ENCODE measurements around the gene GPR156.
"Not testable (repeated sequence)": the region's sequence is repeated elsewhere in the genome, so short reads cannot be mapped to it uniquely, and the experiment has no call there.

Gene GPR156

DNA sequence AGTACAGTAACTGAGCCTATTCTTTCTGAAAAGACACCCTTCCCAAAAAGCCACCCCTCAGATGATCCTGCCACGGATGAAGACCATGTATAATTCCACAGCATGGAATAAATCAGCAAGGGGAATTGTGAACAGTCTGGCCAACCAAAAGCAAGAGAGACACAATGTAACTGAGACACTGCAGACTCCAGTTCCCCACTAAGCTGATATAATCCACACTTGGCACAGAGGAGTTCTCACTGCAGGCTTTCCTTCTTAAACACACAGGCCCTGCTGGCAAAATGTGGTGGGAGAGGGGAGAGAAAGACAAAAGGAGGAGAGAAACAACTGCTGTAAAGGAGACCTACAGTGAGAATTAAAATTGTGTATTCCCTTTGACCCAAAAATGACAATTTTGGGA is 12.7 kb downstream of the GPR156 start:
- no peak for DNase-seq

DNA sequence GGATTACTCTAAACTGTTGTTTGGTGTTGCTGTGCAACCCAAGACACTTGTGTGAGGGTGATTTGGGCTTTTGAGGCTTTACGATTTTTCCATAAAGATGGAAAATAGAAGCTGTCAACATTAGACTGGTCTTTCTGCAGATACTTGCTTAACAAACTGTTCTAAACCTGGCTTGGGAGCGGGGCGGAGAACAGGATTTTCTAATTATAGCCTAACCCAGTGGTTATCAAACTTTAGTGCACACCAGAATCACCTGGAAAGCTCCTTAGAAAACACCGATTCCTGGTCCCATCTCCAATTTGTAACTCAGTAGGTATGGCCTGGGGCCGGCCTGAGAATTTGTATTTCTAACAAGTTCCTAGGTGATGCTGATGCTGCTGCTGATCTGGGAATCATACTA is 19.0 kb downstream of the GPR156 start:
- DNase-seq, result no peak

DNA sequence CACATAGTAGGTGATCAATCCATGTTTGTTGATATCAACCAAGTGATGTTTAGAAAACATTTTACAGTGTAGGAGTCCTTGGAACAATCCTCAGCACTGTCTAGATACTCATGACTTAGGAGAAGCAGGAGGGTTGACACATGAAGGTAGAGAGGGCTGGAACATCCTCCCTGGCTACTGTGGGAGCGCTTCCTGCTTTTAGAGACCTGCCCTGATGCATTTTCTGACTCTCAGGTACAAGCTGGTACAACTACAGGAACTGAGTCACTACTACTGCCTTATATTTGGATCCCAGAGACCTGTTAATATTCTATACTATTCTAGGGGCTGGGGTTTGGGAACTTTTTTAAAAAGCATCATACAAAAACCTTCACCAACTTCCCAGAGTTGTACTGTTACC is 20.1 kb downstream of the GPR156 start:
- DNase-seq, result no peak

DNA sequence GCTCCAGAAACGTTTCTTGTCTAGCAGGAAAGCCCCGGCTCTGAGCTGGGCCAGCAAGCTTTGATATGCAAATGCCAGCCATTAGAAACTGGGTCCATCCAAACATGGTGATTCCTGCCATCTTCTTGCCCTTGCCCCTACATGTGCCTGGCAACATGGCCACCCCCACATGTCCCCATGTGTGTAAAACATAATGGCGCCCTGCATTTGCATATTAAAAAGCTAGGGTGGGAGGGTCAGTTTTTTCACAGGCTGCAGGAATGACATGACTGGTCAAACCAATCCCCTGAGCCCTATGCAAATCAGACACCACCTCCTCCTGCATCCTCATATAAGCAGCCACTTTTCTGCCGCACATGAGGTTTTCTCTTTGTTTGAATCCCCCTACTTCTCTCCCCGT is 21.2 kb downstream of the GPR156 start:
- DNase-seq, result no peak

DNA sequence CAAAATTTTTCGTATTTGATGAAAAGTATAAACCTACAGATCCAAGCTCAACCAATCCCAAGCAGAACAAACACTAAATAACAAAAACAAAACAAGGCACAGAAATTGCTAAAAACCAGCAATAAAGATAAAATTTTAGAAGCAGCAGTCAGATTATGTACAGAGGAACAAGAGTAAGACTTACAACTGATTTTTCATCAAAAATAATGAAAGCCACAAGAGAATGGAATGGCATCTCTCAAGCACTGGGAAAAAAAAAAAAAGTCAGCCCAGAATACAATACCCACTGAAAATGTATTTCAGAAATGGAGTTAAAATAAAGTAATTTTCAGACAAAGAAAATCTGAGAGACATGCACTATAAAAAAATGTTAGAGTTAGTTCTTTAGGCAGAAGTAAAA is 27.0 kb downstream of the GPR156 start:
- no peak for DNase-seq

DNA sequence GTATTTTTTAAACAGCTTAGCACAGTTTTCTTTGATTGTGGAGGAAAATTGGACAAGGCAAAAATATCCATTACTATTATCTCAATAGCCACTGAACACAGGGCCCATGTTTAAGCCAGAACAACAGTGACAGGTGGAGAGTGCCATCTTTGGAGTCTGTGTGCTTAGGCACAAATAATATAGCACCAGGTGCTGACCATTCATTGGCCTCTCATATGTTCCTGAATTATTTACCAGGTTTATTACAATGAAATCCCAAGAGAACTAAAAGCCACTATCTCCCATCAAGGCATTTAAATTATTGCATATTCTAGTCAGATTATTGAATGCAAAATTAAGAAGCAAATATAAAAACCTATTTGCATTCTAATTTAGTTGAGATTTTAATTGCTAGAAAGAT is 39.6 kb downstream of the GPR156 start:
- DNase-seq, result no peak

DNA sequence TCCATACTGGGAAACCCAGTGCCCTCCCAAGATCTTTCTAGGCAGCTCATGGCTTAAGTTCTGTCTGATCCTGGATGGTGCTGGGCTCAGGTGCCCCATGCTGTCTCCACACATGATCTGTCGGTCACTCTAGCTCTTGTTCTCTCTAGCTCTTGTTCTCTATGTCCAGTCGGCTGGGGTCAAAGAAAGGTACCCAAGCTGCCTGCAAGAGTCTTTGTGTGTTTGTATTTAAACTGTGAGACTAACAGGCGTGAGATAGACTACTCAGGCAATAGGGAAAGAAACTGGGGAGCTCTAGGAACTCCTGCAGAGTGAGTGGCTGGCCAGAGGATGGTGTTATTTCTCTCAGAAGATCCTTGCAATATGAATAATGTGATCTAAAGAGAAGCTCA is 40.2 kb downstream of the GPR156 start:
- no peak for DNase-seq

DNA sequence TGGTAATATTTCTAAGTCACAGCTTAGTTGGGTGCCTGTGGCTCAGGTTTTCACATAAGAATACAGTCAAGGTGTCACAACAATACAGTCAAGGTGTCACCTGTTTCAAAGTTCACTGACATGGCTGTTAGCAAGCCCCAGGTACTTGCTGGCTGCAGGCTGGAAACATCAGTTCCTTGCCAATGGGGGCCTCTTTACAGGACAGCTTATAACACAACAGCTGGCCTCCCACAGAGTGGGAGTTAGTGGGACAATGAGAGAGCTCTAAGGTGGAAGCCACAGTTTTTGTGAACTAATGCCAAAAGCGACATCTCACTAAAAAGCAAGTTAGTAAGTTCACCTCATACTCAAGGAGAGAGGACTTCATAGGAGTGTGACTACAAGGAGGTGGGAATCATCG is 45.4 kb downstream of the GPR156 start:
- no peak for DNase-seq

DNA sequence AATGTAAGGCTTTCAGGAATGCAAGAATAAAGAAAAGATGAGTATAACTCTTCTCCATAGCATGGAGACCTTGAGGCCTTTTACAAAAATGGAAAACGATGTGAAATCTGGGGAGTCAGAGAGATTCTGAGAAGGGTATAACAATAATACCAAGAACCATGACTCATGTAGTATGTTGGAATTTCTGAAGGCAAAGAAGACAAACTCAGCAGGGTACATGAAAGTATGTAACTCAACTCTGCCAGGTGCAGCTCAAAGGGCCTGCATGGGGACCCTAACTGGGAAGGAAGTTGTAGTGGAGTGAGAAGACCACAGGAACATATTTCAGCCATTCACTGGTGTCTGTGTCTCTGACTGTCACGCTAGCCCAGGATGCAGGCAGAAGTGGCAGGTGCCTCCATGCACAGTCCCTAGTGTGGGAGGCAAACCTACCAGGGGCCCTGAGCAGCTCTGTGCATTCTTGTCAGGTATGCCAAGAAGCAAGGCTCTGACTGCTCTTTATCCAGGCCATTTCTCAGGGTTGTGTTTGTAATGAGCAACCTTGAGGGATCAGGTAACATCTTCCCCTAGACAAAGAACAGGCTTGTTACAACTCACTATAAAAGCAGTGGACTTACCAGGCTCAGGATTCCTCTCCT is 57.2 kb downstream of the GPR156 start:
- no peak for DNase-seq

DNA sequence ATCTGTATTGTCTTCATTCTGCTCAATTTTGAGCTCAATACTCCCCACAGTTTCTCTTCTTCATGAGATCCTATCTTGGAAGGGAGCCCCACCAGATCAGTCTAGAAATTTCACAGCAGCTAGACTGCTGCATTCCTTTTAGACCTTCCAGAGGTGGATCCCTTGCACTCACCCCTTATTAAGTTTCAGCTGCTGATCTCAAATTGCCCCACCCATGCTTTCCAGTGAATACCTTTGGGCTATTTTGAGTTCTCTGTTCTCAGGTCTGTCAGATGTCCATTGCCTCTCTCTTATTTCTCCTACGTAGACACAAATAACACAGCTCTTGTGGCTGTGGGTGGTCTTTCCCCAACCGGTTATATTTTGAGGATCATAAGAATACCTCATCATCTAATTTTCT is 60.8 kb downstream of the GPR156 start:
- no peak for DNase-seq

DNA sequence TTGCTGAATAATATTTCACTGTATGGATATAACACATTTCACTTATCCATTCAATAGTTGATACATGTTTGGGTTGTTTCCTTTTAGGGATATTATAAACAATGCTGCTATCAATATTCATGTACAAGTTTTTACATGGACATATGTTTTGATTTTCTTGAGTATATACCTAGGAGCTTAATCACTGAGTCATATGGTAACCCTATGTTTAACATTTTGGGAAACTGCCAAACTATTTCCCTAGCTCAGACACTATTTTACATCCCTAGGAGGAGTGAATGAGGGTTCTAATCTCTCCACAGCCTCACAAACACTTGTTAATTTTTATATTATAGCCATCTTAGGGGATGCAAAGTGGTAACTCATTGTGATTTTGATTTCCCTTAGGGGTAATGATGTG is 66.0 kb downstream of the GPR156 start:
- no peak for DNase-seq

DNA sequence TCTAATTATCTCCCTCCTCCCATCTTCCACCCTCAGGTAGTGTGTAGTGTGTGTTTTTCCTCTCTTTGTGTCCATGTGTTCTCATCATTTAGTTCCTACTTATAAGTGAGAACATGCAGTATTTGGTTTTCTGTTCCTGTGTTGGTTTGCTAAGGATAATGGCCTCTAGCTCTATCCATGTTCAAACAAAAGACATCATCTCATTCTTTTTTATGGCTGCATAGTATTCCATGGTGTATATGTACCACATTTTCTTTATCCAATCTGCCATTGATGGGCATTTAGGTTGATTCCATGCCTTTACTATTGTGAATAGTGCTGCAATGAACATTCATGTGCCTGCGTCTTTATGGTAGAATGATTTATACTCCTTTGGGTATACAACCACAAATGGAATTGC is 68.4 kb downstream of the GPR156 start:
- DNase-seq, result not testable (repeated sequence)

DNA sequence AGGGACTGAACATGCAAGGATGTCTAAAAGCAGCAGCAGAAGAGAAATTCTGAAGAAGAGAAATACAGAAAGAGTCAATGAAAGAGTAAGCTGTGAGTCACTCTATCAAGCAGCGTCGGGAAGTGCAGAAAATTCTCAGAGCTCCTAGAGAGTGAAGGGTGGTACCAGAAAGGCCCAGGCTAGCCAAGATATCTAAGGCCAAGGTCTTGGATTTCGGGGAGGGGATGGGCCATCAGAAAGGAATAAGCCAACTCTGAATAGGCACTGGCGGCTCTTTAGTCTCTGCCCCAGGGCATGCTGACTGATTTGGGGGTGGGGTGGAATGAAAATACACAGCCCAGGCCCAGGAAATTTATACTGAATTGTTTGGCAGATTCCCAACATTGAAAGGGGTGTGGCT is 70.8 kb downstream of the GPR156 start:
- DNase-seq, result no peak

DNA sequence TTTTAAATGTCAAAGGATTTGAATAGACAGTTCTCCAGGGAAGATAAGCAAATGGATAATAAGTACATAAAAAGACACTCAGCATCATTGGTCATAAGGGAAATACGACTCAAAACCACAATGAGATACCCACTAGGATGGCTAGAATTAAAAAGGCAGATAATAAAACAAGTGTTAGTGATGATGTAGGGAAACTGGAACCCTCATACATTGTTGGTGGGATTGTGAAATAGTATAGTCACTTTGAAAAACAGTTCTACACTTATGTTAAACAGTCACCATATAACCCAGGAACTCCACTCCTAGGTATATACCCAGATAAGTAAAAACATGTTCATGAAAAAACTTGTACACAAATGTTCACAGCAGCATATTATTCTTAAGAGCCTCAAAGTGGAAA is 72.5 kb downstream of the GPR156 start:
- DNase-seq, result no peak

DNA sequence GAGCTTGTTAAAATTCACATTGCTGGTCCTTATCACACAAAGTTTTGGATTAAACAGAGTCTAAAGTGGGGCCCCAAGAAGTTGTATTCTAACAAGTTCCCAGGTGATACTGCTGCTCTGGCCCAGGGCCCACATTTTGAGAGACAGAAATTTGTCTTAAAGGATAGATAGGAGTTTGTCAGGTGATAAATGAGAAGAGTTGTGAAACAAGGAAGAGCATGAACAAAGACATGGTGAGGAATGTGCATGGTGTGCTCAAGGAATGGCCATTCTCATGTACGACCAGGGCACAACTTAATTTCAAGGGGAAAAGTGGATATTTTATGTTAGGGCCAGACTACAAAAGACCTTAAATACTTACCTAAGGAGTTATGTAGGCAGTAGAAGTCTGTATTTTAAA is 75.6 kb downstream of the GPR156 start:
- no peak for DNase-seq

DNA sequence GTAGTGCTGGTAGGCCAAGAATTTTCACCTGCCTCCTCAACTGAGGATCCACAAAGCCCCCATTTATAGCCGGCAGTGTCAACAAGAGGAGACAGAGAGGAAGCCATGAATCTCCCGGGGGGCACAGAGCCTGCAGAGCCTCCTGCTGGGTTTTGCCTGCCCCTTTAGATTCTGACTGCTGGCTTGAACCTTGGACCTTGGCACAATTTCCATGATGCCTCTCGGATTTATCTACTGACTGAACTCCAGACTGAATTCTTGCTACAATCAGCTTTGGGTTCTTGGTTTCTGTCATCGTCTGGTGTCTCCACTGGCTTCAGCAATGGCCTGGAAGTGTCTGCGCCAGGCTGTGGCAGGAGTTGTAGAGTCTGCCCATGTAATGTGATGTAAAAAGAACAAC is 80.7 kb downstream of the GPR156 start:
- no peak for DNase-seq

DNA sequence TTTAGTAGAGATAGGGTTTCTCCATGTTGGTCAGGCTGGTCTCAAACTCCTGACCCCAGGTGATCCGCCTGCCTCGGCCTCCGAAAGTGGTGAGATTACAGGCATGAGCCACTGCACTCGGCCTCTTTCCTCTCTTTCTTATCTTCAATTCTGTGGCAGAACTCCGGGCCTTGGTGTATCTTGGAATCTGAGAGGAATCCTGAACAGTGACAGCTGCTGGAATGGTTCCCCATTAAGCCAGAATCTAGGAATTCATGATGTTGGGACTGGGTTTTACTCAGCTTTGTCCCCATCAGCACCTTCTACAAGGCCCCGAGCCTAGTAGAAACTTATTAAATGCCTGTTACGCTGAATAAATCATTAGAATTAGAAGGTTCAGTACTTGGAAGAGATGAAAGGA is 81.4 kb downstream of the GPR156 start:
- no peak for DNase-seq

DNA sequence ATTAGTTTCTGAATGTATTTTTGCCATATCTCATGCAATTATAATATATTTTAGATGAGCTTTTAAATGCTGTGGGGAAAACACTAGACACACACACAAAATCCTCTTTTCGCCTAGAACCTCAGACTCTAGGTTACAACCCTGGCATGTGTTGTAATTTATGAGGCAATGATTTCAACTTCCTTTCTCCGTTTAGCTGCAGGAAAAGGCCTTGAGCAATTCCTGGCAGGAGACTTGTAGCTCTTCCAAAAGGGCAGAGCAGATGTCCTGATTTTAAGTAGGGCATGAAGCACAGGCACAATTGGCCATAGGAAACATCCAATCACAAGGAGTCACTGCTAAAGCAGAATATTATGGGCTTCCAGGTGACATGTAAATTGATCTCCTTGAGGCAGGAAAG is 82.0 kb downstream of the GPR156 start:
- DNase-seq, result no peak

DNA sequence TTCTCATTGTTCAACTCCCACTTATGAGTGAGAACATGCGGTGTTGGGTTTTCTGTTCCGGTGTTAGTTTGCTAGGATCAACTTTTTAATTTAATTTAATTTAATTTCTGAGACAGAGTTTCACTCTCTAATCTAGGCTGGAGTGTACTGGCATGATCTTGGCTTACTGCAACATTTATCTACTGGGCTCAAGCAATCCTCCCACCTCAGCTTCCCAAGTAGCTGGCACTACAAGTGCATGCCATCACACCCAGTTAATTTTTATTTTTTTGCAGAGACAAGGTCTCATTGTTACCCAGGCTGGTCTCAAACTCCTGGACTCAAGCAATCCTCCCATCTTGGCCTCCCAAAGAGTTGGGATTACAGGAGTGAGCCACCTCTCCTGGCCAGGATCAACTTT is 82.7 kb downstream of the GPR156 start:
- DNase-seq, result no peak

DNA sequence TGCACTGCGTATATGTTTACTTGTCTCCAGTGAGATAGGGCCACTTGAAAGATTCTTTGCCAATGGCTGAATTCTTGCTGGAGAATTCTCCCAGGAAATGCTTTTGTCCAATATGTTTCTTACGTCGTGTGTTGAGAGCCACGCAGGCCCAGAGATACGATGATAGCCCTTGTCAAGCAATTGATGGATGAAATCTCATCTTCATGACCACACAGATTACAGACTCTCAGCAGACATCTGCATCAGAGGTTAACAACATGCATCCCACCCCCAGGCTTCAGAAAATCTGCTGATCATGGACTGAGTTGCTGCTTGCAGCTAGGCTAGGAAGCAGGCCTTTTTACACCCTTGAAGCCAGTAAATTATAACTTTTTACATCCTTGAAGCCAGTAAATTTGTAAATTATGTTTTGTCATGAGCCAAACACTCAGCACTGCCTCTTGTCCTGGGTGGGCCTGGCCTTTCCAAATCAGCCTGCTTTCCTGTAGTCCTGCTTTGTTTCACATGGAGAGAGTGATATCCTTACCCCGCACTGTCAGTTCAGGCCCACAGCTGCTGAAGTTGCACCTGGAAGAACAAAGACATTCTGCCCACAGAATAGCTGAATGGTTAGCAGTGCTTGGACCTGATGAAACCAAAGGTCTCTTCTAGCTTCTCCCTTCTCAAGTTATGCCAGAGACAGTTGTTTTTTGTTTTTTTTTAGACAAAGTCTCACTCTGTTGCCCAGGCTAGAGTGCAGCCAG is 84.4 kb downstream of the GPR156 start:
- no peak for DNase-seq

DNA sequence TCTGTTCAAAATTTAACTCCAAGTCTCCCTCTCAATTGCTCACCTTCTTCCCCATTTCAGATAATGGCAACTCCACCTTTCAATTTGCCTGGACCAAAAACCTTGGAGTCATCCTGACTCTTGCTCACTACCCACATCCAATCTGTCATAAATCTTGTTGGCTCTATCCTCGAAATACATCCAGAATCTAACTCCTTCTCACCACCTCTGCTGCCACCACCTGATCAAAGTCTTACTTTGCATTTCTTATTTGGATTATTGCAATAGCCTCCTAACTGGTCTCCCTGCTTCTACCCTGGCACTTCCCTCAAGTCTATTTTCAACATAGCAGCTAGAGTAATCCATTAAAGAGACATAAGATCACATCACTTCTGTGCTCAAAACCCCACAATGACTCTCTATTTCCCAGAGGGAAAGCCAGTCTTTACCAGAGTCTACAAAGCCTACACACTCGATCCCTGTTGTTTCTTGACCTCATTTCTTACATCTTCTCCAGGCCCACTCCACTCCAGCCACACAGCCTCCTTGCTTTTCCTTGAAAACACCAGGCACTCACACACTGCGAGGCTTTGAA is 86.6 kb downstream of the GPR156 start:
- DNase-seq, result no peak

DNA sequence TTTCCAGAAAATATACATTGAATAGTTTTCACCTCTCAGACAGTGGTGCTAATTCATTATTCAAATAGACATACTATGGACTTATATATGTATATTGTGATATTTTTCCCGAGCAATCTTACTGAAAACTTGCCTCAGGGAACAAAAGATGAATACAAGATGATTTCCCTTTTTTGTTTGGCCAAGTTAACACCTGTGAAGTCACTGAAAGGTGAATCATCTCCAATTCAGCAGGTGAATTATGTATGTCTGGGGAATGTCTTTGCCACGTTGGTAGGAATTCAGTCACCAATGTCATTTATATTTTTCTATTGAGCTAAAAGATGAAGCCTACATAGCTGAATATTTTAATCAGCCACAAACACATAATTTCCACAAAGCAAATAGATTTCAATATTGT is 88.2 kb downstream of the GPR156 start:
- DNase-seq, result no peak

DNA sequence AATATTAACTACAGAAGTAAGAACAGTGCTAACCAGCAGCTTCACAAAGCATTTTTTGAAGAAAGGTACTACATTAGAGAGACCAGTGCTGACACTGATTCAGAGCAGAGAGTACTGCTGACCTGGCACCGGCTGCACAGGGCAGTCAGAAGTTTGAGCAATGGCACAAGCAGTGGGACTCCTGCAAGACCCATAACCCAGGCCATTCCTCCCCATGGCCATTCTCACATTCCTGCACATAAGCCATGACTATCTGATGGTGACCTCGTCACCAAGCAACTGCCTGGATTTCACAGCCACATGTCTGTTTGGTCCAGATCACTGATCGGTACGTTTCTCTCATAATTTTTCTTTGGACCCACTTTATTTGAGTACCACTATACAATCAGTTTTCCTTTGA is 88.7 kb downstream of the GPR156 start:
- DNase-seq, result no peak

DNA sequence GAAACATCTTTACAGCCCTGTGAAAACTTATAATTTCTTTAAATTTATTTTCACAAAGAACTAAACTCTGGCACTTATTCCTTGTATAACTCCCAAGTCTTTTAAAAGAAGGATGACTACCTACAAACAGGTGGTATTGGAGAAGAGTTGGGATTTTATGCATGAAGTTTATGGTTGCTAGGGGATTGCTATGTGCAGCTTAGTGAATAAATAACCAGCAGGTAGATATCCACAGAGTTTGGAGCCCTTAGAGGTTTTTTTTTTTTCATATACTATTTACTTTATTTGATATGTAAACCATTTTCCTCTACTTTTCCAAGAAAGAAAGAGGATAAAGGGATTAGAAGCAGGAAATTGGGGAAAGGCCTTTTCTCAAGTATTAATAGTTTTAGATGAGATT is 91.5 kb downstream of the GPR156 start:
- no peak for DNase-seq

DNA sequence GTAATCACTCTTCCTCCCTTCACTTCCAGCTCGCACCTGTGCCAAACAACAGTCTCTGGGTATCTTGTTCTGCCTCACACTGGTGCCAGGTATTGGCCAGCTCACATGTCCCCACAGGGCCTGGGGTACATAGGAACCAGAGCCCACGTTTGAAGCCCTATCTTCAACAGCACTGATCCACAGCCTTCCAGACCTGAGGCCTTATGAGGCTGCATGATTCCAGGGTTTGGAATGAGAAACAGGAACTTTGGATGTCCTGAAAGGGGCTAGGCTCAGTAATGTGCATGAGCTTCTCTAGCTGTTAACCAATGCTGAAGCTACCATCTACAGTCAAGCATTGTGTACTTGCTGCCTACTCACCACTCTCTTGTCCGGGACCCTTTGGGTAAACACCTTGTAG is 92.4 kb downstream of the GPR156 start:
- DNase-seq, result no peak
